NCI-H128 (cell line): ENCODE results near the gene CCS.
"Not testable (repeated sequence)": the region's sequence is repeated elsewhere in the genome, so short reads cannot be mapped to it uniquely, and the experiment has no call there.

Experiments used
- DNase-seq: peaks from one replicate; lab custom pipeline; 2025; ENCODE audit not compliant: unreplicated experiment; lab: John Stamatoyannopoulos, UW

CCS gene

GRCh38 chr11:66589996-66590675, 2.8 kb upstream of the CCS start:
- DNase-seq: no peak

- no peak for DNase-seq
Observed at GRCh38 chr11:66591175-66591574, 1.8 kb upstream of the CCS start.

GRCh38 chr11:66593303-66593635, 284 bp downstream of the CCS start:
- no peak for DNase-seq

- DNase-seq: no peak
Observed at GRCh38 chr11:66593650-66594049, 665 bp downstream of the CCS start.

DNA sequence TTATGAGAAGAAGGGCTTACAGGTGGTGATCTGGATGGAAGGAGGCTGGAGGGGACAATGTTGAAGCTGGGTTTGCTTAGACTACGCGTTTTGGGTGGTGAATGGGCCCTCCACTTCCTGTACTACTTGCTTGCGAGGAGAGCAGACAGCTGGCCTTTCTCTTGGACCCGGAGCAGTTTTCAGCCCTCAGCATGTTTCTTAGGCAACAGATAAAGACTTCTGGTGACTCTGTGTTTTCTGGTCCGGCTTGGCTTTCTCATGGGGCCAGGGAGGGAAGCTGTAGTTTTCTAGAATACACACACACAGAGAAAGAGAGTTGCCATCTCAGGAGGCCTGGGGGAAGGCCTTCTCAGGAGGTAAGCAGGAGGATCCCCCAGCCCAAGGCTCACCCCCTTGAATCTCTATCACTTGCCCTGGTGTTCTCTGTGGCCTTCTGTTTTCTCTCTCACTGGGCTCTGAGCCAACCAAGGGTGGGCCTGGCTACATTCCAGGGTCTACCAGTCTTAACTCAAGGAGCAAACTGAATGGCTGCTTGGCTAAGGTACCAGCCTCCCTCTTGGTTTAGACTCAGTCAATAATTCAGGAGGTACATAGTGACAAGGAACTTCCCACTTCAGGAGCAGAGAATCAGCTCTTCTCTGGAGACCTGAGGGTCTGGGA, 2.4 kb downstream of the CCS start:
- no peak for DNase-seq

DNA sequence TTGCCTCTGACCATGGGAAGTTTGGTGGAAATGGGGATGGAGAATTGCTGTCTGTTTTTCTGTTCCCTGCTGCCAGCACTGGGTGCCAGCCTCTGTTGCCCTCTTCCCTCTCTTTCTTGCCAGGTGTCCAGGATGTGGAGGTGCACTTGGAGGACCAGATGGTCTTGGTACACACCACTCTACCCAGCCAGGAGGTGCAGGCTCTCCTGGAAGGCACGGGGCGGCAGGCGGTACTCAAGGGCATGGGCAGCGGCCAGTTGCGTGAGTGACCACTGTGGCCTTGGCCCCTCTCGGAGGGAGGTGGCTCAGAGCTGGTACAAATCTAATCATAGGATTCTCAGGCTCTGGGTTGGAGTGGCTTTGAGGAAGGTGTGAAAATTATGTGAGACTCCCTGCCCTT, 6.0 kb downstream of the CCS start:
- DNase-seq: no peak

GRCh38 chr11:66600219-66600618, 7.2 kb downstream of the CCS start:
- no peak for DNase-seq

DNA sequence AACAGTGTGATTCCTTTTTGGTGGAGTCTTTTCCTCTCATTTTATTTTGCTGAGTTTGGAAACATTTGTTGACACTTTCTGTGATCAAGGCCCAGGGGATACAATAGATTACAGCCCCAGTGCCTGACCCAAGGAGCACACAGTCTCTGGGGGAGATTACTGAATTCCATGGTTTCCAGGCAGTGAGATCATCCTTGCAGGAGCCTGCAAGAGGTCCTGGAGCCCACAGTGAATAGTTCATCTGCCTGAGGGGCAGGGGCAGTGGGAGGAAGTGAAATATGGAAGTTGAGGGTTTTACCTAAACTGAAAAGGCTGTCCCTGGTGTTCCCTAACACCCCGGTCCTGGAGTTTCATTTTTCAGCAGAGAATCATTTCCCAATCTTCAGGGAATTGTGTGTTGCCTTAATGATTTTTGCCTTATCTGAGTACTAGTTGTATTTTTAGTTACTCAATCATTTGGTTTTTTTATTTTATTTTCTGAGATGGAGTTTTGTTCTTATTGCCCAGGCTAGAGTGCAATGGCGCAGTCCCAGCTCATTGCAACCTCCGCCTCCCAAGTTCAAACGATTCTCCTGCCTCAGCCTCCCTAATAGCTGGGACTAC, 7.7 kb downstream of the CCS start:
- no peak for DNase-seq

DNA sequence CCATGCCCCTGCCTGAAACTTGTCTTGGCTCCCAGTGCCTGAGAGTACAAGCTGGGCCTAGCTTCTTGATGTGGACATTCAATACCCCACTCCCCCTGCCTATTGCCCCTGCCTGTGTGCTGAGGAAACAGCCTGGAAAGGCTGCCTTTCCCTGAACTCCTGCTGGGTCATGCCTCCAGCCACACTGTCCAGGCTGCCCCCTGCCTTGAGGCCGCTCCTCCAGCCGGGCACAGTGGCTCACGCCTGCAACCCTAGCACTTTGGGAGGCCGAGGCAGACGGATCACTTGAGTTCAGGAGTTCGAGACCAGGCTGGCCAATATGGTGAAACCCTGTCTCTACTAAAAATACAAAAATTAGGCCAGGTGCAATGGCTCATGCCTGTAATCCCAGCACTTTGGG, 10.1 kb downstream of the CCS start:
- no peak for DNase-seq

DNA sequence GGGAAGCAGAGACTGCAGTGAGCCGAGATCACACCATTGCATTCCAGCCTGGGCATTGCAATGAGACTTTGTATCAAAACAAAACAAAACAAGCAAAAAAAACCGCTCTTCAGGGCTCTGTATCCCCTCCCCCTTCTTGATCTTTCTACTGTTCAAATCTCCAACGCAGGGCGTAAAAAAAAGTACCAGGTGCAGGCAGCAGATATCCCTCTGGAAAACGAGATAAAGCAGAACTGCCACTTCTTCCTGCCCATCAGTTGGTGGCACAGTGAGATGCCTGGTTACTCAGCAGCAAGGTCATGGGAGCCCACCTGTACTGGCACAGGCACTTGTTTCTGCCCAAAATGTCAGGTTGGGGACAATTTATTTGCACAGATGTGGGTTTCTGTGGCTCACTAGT, 11.2 kb downstream of the CCS start:
- no peak for DNase-seq

DNA sequence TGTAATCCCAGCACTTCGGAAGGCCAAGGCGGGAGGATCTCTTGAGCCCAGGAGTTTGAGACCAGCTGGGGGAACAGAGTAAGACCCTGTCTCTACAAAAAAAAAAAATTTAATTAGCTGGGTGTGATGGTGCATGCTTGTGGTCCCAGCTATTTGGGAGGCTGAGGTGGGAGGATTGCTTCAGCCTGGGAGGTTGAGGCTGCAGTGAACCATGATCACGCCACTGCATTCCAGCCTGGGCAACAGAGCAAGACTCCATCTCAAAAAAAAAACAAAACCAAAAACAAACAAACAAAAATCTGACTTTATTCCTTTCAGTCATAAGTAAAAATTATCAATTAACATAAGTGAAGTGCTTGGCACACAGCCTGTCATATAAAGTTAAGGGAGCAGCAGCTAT, 13.6 kb downstream of the CCS start:
- not testable (repeated sequence) for DNase-seq

GRCh38 chr11:66607126-66607834, 14.3 kb downstream of the CCS start:
- DNase-seq: no peak

- no peak for DNase-seq
Observed at GRCh38 chr11:66609721-66610617, 17.0 kb downstream of the CCS start.

GRCh38 chr11:66612458-66612857, 19.5 kb downstream of the CCS start:
- DNase-seq: no peak

- DNase-seq: no peak
Observed at GRCh38 chr11:66614073-66614472, 21.1 kb downstream of the CCS start.

DNA sequence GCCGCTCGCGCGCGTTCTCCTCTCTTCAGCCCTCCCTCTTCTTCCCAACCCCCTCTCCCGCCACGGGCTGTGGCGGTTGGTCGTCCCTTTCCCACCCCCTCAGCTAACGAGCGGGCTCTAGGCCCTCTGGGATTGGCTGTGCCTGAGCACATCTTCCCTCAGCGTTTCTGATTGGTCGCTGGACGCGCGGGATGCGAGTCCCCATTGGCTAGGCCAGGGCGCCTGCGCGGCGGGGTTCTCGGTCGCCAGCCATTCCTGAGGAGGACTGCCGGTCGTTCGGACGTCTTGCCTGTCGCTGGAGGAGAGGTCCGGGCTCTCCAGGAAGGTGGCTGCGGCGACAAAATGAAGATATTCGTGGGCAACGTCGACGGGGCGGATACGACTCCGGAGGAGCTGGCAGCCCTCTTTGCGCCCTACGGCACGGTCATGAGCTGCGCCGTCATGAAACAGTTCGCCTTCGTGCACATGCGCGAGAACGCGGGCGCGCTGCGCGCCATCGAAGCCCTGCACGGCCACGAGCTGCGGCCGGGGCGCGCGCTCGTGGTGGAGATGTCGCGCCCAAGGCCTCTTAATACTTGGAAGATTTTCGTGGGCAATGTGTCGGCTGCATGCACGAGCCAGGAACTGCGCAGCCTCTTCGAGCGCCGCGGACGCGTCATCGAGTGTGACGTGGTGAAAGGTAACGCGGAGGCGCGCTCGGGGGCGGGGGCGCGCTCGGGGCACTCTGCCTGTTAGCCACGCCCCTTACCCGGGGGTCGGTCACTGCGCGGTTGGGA, 23.6 kb downstream of the CCS start, which contains the start of gene RBM14:
RBM14 (plus strand) TSS at position 252 of the 776 bp plus-strand sequence; CDS start at position 343, 91 bp downstream.
- peak; percentile 98 for DNase-seq

DNA sequence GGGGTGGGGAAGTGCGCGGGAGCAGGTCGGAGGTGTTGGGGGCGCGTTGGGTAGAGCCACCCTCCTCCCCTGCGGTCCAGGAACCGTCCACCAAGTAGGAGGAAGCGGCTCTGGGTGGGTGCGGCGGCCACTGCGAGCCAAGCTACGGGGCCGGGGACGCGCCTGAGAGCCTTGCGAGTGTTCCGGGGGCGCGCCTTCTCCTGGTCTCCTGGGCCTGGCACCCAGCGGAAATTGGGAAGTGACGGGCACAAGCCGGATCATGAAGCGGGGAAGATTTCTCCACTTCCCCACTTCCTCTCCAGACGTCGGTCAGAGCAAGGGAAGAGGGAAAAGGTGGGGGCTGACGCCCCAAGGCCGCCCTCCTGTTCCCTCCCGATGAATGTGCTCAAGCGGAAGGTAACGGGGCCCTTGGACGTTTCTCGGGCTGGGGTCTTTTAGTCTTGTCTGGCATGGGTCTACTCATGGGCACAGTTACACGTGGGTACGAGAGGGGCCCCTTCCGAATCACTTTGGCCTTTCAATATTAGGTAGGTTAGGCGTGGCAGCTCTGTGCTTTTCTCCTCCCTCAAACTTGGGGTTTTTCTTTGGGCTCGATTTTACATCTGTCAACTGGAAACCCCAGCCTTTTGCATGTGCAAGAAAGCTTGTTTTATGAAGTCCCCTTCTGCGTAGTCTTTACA, 24.3 kb downstream of the CCS start:
- no peak for DNase-seq

DNA sequence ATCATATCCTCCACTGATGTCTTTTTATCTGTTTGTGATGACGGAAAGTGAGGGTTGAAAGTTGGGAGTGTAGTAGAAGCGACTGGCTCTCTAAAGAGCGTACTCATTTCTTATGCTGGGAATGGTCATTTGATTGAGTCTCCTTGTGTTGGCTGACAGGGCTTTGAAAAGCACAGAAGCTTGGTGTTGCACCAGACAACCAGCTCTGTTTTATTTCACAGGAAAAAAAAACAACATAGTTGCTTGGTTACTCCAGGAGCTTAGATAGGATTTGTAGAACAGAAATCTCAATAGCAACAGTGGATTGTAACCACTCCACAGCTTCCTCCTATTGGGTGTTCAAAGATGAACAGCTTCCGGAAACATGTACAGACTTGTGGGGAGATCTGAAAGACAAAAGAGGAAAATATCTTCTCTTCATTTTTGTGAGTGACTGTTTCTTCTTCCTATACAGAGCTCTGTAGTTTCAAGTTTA, 26.1 kb downstream of the CCS start:
- no peak for DNase-seq

DNA sequence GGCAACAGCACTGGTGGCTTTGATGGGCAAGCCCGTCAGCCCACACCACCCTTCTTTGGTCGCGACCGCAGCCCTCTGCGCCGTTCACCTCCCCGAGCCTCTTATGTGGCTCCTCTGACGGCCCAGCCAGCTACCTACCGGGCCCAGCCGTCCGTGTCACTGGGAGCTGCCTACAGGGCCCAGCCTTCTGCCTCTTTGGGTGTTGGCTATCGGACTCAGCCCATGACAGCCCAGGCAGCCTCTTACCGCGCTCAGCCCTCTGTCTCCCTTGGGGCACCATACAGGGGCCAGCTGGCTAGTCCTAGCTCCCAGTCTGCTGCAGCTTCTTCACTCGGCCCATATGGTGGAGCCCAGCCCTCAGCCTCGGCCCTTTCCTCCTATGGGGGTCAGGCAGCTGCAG, 31.5 kb downstream of the CCS start:
- no peak for DNase-seq
